Cardiac fibroblast (primary cell): ENCODE measurements around the gene GFOD1.

Source experiments
- DNase-seq, 2 donors: peaks; one replicate each; pipeline versions ENCODE4 v3.0.0 to v3.0.0-alpha.2; 2010; ENCODE audit warnings: low read depth in 2 of 2
- H3K4me3 ChIP-seq, 2 donors: replicated peaks in 1 of 2; 1 replicate in 1 of 2; 2 replicates in 1 of 2; pipeline ENCODE4 v1.5.1; 2011; ENCODE audit warnings: low read depth in 2 of 2, low read length in 2 of 2, mild to moderate bottlenecking in 2 of 2, moderate library complexity in 1 of 2
- CTCF ChIP-seq: IDR thresholded peaks from one replicate; pipeline ENCODE4 v1.5.1; 2011; ENCODE audit warnings: low read depth, mild to moderate bottlenecking, low read length, inconsistent platforms

Gene GFOD1, protein sequence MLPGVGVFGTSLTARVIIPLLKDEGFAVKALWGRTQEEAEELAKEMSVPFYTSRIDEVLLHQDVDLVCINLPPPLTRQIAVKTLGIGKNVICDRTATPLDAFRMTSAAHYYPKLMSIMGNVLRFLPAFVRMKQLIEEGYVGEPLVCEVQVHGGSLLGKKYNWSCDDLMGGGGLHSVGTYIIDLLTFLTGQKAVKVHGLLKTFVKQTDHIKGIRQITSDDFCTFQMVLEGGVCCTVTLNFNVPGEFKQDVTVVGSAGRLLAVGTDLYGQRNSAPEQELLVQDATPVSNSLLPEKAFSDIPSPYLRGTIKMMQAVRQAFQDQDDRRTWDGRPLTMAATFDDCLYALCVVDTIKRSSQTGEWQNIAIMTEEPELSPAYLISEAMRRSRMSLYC

DNA sequence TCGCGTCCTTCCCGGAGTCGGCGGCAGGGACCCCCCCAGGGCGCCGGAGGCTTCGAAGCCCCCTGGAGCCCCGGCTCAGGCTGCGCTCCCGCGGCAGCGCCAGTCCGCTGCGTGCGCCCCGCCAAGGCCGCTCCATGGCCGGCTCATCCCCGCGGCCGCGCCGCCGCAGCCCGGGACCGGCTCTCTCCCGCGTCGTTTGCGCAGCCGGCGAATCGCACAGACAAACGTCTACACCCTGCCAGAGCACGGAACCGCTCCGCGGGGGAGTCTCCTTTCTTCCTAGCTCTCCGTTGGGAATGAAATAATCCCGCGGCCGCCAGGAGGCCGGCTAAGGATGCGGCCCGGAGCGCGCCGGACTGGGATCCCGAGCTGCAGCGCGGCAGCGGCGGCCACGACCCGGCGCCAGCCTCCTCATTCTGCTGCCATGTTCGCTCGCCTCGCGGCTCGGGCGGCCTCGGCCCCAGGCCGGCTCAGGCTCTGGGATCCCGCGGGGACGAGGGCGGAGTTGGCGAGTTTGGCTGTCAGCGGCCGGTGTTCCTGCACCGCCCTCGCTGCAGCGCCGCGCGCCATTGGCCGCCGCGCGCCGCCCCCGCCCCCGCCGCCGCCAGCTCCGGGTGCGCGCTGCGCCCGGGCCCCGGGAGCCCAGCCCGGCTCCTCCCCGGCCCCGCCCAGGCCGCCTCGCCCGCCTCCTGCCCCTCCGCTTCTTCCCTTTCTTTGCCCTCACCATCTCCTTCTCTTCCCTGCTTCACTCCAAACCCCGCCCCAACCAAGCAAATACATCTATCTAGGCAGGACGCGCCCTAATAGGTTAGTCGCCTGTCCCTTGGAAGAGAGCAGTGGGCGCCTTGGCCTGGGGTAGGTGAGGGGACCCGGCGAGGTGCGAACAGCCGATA lies at the start of gene GFOD1:
GFOD1 (minus strand) TSS at position 479 of the 893 bp plus-strand sequence. CDS start 710 bp downstream, outside the sequence.
- TF ChIP-seq CTCF, result peak; percentile 23
- peak within 1 kb of the TSS; percentile 78 to 93 for H3K4me3 ChIP-seq
- DNase-seq, result peak; percentile 83 to 90

DNA sequence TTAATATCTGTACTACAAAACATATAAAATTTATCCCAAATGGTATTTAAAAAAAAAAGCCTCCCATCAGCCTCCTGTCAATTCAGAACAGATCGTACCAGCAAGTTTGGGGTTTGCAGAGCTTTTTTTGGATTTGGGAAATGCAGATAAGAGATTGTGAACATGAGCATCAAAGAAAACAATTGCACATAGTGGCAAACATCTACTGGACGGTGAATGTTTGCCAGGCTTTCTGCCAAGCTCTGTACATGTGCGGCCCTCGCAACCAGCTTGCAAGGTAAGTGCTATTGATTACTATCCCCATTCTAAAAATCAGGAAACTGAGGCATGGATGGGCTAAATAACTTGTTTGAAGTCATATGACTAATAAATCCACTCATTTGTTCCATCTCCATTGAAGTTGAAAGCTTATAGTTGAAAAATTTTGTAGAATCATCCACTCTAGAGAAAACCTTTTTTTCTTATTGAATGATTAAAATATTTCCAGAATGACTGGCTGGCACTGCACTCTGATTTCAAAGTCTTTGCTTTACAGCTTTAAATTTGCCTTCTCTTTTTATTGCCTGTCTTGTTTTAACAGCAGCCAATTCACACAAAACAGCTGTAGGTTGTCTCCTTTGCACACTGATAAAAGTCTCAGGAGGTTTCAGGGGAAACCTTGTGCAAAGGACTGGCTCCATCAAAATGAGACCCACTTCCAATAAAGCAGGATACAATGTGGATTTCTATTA lies 49.6 kb upstream of the GFOD1 start:
- DNase-seq, result peak; percentile 12 to 26
- no peak for TF ChIP-seq CTCF
- H3K4me3 ChIP-seq, result no peak overlapping the region

- no peak for DNase-seq
Measured at GRCh38 chr6:13535306-13535705, 47.9 kb upstream of the GFOD1 start.

DNA sequence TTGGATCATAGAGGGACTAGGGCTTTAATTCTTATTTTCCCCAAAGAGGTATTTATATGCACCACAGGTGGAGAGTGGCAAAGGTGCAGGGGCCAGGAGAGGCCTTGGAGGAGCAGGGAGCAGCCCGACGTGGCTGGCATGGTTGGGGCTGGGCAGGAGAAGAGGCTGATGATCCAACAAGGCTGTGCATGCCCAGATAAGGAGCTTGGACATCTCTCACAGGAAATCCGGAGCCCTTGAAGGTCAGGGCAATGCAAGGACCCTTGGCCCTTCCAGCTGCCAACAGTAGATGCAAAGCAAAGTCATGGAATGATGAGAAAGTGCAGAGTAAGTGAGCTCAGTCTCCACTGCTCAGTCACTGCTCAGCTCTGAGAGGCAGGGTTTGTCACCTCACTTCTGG lies 47.1 kb upstream of the GFOD1 start:
- no peak overlapping the region for H3K4me3 ChIP-seq
- no peak for DNase-seq
- no peak for TF ChIP-seq CTCF

More at GRCh38 chr6:13535306-13535705, 47.9 kb upstream of the GFOD1 start:
- no peak overlapping the region for H3K4me3 ChIP-seq
- TF ChIP-seq CTCF, result no peak

DNA sequence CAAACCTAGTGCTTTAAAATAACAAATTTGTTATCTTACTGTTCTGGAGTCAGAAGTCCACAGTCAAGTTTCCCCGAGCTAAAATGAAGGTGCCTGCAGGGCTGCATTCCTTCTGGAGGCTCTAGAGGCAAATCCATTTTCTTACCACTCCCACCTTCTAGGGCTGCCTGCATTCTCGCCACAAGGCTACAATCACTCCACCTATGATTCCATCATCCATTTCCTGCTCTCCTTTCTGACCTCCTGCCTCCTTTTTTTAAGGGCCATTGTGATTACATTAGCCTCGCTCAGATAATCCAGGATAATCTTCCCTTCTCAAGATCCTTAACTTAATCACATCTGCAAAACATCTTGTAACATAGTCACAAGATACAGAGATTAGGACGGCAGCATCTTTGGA lies 44.6 kb upstream of the GFOD1 start:
- H3K4me3 ChIP-seq, result no peak overlapping the region
- no peak for TF ChIP-seq CTCF

GRCh38 chr6:13528777-13529343 lies 41.5 kb upstream of the GFOD1 start:
- no peak for DNase-seq
- TF ChIP-seq CTCF, result no peak

More for the DNA sequence above, 44.6 kb upstream of the GFOD1 start:
- no peak for DNase-seq

More at GRCh38 chr6:13528777-13529343, 41.5 kb upstream of the GFOD1 start:
- no peak overlapping the region for H3K4me3 ChIP-seq
